Panc1 (cell line): ENCODE data around the gene CDX1. TPM values are rescaled to one million over a fixed set of nuclear protein-coding genes. Genes with fewer than 3 reads are reported as not detected.

ENCODE experiments used
- ATAC-seq: fragments of 200-7000 bp; cut with Tn5 transposase; 2 replicates; pipeline ENCODE4 v1.9.1; 2020; ENCODE audit warnings: mild to moderate bottlenecking, moderate library complexity
- BruUV-seq: library from RNA; stranded (reverse); fragments of 400-500 nt; replicated peaks from 2 replicates; lab custom pipeline; 2021; lab: Mats Ljungman, UMichigan
- CTCF ChIA-PET: fragments of 300-600 bp; sonication (Branson Sonifier 250); formaldehyde crosslinking; loops from one replicate; lab custom pipeline; 2022; ENCODE audit warnings: antibody characterized with exemption; lab: Charles Lee
- POLR2A ChIA-PET: fragments of 300-600 bp; sonication (Branson Sonifier 250); formaldehyde crosslinking; loops from one replicate; lab custom pipeline; 2022; ENCODE audit warnings: antibody characterized with exemption; lab: Charles Lee
- DNase-seq: peaks from one replicate; pipeline ENCODE4 v3.0.0-alpha.2; 2010; ENCODE audit warnings: low read depth, low spot score
- H3K27ac ChIP-seq: 2 replicates; pipeline ENCODE4 v1.5.1; 2011; ENCODE audit warnings: mild to moderate bottlenecking, low read length, inconsistent platforms
- H3K27me3 ChIP-seq: fragments of 200-500 bp; sonication (Bioruptor generic); 2 replicates; pipeline ENCODE4 v1.6.0; 2014; ENCODE audit warnings: low read length, inconsistent platforms; ENCODE audit not compliant: control insufficient read depth, insufficient read depth
- H3K36me3 ChIP-seq: fragments of 200-500 bp; sonication (Bioruptor generic); 2 replicates; pipeline ENCODE4 v1.5.1; 2014; ENCODE audit warnings: inconsistent platforms, mild to moderate bottlenecking, low read length, moderate library complexity; ENCODE audit not compliant: control insufficient read depth, insufficient read depth
- H3K4me1 ChIP-seq: 2 replicates; pipeline ENCODE4 v1.5.1; 2011; ENCODE audit warnings: inconsistent platforms, mild to moderate bottlenecking, low read length, moderate library complexity; ENCODE audit not compliant: control insufficient read depth, insufficient read depth
- H3K4me3 ChIP-seq, 2 experiments: 2 replicates each; pipeline ENCODE4 v1.5.1; 2011 to 2012; ENCODE audit warnings: low read depth in 2 of 2, low read length in 2 of 2, mild to moderate bottlenecking in 2 of 2, inconsistent platforms in 1 of 2, moderate library complexity in 1 of 2
- H3K9me3 ChIP-seq: fragments of 200-500 bp; sonication (Bioruptor generic); 2 replicates; pipeline ENCODE4 v1.5.1; 2014; ENCODE audit warnings: low read depth, mild to moderate bottlenecking, inconsistent platforms, low read length, moderate library complexity; ENCODE audit not compliant: control insufficient read depth, insufficient read depth
- POLR2AphosphoS5 ChIP-seq: IDR thresholded peaks from 2 replicates; pipeline ENCODE4 v1.6.1; 2012; ENCODE audit warnings: mild to moderate bottlenecking, low read depth, low read length, moderate library complexity
- SIN3A ChIP-seq: IDR thresholded peaks from 2 replicates; pipeline ENCODE4 v1.6.1; 2012; ENCODE audit warnings: low read depth, mild to moderate bottlenecking, low read length, moderate library complexity, borderline replicate concordance; ENCODE audit not compliant: insufficient read depth
- TCF7L2 ChIP-seq: IDR thresholded peaks from 2 replicates; pipeline ENCODE4 v1.6.1; 2011; ENCODE audit warnings: mild to moderate bottlenecking, low read depth, low read length, inconsistent platforms
- in situ Hi-C: cut with HindIII; loops from 2 replicates; pipeline ENCODE4 v1.10.0; 2016; ENCODE audit warnings: low sequenced_read_pairs, low pct_unique_long_range_greater_than_20kb
- intact Hi-C: fragments of 100-400 bp; cut with micrococcal nuclease; formaldehyde crosslinking; loops from one replicate; pipeline ENCODE4 v1.10.0; 2022; ENCODE audit not compliant: unreplicated experiment
- total RNA-seq: library from RNA; stranded (reverse); gene quantifications from one replicate; pipeline ENCODE4 v1.2.1, GENCODE V29; 2021; ENCODE audit not compliant: unreplicated experiment
- TF ChIP-seq, protein P1 (sequence below), 2 experiments: IDR thresholded peaks; 2 replicates each; pipeline ENCODE4 v1.6.1; 2011 to 2012; ENCODE audit warnings: low read depth in 2 of 2, control low read depth in 1 of 2, low read length in 1 of 2, mild to moderate bottlenecking in 1 of 2, moderate library complexity in 1 of 2; ENCODE audit not compliant: insufficient read depth in 1 of 2
- TF ChIP-seq, protein P2 (sequence below): fragments of 450-650 bp; IDR thresholded peaks from 2 replicates; pipeline ENCODE4 v1.5.1; 2017; ENCODE audit warnings: mild to moderate bottlenecking

Gene CDX1
- total RNA-seq, 1 experiment from 2014 or later: not detected

DNA sequence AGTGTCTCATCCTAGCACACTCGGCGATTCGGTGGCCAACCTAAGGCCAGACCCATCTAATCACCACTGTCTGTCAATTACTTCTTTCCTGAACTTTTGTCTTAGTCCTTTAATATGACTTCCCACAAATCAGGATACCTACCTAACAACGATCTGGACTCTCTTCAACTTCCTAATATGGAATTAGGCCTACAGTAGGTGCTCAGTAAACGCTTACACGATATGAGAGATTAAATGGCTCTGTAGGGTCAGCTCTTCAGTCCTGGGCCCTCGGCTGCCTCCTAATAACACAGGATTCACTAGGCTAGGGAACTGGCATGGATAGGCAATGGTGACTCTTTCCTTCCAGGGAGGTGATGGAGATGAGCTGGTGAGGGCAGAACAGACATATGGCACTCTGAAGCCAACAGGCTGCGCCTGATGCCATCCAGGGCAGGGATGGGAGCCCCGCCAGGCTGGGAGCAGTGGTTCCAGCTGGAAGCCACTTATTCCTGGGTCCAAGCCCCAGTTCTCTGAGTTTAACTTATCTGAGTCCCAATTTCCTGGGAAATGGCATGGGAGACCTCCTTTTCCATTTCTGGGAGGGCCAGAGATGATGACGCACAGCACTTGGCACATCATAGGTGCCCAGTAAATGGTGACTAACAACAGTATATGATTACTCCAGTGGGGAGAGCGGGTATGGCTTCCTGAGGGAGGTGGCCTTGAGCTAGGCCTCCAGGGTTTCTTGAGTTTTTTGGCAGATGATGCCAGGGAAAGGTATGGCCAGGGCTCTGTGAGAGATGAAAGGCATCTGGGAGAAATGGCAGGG lies 18.3 kb upstream of the CDX1 start:
- DNase-seq (no peak), ATAC-seq (no peak)
- ChIA-PET CTCF (no interaction called here), POLR2A (interaction anchor here (0.6 kb wide), 1 partner anchor 54 kb away, joined by 4 read pairs; no protein-coding TSS in a partner anchor)
- Histone ChIP-seq H3K4me1 (0 out of 2 replicates have a peak, but pooled peaks cover under 1% of the 10 kb centered on the region), H3K4me3 (no peak overlapping the region), H3K27ac (no peak overlapping the region), H3K36me3 (no peaks in the 10 kb centered on the region), H3K9me3 (no peaks in the 10 kb centered on the region), H3K27me3 (no peaks in the 10 kb centered on the region)
- intact Hi-C loops (no loop called here), in situ Hi-C loops (no loop called here)
- TF ChIP-seq SIN3A (no peak), POLR2AphosphoS5 (no peak), TCF7L2 (no peak)
- TF ChIP-seq, protein P1, sequence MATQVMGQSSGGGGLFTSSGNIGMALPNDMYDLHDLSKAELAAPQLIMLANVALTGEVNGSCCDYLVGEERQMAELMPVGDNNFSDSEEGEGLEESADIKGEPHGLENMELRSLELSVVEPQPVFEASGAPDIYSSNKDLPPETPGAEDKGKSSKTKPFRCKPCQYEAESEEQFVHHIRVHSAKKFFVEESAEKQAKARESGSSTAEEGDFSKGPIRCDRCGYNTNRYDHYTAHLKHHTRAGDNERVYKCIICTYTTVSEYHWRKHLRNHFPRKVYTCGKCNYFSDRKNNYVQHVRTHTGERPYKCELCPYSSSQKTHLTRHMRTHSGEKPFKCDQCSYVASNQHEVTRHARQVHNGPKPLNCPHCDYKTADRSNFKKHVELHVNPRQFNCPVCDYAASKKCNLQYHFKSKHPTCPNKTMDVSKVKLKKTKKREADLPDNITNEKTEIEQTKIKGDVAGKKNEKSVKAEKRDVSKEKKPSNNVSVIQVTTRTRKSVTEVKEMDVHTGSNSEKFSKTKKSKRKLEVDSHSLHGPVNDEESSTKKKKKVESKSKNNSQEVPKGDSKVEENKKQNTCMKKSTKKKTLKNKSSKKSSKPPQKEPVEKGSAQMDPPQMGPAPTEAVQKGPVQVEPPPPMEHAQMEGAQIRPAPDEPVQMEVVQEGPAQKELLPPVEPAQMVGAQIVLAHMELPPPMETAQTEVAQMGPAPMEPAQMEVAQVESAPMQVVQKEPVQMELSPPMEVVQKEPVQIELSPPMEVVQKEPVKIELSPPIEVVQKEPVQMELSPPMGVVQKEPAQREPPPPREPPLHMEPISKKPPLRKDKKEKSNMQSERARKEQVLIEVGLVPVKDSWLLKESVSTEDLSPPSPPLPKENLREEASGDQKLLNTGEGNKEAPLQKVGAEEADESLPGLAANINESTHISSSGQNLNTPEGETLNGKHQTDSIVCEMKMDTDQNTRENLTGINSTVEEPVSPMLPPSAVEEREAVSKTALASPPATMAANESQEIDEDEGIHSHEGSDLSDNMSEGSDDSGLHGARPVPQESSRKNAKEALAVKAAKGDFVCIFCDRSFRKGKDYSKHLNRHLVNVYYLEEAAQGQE (IDR thresholded peaks at IDR 0.05; ENCODE audit: insufficient read depth in 1 of 2, low read depth in 2 of 2, low read length in 1 of 2): no peak
- TF ChIP-seq, protein P2, sequence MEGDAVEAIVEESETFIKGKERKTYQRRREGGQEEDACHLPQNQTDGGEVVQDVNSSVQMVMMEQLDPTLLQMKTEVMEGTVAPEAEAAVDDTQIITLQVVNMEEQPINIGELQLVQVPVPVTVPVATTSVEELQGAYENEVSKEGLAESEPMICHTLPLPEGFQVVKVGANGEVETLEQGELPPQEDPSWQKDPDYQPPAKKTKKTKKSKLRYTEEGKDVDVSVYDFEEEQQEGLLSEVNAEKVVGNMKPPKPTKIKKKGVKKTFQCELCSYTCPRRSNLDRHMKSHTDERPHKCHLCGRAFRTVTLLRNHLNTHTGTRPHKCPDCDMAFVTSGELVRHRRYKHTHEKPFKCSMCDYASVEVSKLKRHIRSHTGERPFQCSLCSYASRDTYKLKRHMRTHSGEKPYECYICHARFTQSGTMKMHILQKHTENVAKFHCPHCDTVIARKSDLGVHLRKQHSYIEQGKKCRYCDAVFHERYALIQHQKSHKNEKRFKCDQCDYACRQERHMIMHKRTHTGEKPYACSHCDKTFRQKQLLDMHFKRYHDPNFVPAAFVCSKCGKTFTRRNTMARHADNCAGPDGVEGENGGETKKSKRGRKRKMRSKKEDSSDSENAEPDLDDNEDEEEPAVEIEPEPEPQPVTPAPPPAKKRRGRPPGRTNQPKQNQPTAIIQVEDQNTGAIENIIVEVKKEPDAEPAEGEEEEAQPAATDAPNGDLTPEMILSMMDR: no peak
- no TSS peak for BruUV-seq

DNA sequence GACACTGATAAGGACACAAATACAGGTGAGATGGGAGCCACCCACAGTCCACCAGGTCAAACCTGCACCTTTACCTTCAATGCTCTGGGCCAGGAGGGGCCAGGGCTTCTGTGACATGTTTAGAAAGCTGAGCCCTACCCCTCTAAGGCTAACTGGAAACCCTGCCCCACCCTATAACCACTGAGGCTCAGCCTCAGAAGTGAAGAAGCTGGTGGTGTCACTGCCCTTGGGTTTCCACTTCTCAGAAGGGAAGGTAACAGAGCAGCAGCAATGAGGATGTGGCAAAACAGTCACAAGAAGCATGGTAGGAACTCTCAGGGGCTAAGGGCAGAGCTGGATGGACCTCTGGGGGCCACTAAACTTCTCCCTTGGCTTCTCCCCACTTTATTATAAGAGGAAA lies 17.0 kb upstream of the CDX1 start:
- ATAC-seq: no peak
- Histone ChIP-seq H3K9me3 (no peaks in the 10 kb centered on the region), H3K27me3 (no peaks in the 10 kb centered on the region), H3K4me1 (no peaks in the 10 kb centered on the region), H3K4me3 (no peak overlapping the region), H3K27ac (no peak overlapping the region), H3K36me3 (no peaks in the 10 kb centered on the region)
- no TSS peak for BruUV-seq
- TF ChIP-seq TCF7L2 (no peak), SIN3A (no peak), POLR2AphosphoS5 (no peak)
- TF ChIP-seq, protein P2: no peak
- TF ChIP-seq, protein P1 (IDR thresholded peaks at IDR 0.05; ENCODE audit: insufficient read depth in 1 of 2, low read depth in 2 of 2, low read length in 1 of 2): no peak
- no peak for DNase-seq
- intact Hi-C loops (no loop called here), in situ Hi-C loops (no loop called here)
- CTCF ChIA-PET: no interaction called here
- POLR2A ChIA-PET: no interaction called here
